ENCODE results near the gene CFD.
A peak's percentile ranks its signal among the peaks of the same experiment; 100 is the strongest.
"Not testable (repeated sequence)": the region's sequence is repeated elsewhere in the genome, so short reads cannot be mapped to it uniquely, and the experiment has no call there.

CFD gene

DNA sequence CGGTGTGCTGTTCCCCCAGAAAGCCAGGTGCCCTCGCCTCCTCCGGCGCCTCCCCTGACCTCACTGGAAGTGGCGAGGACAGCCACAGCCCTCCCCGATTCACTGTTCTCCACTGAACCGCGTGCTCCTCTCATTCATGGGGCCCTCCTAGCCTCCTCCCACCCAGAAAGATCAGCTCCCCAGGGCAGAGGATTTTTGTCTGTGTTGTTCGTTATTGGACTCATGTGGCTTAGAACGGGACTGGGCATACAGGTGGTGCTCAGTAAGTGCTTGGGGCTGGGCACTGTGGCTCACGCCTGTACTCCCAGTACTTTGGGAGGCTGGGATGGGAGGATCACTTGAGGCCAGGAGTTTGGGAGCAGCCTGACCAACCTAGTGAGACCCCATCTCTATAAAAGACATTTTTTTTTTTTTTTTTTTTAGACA, 14.9 kb upstream of the CFD start:
- no peak overlapping the region for H3K4me3 ChIP-seq (ENCODE audit: low read depth, low read length)
- ChIA-PET POLR2A (no interaction called here), CTCF (no interaction called here)
- no peak for TF ChIP-seq CTCF (IDR thresholded peaks at IDR 0.05; ENCODE audit: insufficient read depth, low read length, missing control alignments)
- DNase-seq (ENCODE audit: low read depth, low spot score) = no peak

DNA sequence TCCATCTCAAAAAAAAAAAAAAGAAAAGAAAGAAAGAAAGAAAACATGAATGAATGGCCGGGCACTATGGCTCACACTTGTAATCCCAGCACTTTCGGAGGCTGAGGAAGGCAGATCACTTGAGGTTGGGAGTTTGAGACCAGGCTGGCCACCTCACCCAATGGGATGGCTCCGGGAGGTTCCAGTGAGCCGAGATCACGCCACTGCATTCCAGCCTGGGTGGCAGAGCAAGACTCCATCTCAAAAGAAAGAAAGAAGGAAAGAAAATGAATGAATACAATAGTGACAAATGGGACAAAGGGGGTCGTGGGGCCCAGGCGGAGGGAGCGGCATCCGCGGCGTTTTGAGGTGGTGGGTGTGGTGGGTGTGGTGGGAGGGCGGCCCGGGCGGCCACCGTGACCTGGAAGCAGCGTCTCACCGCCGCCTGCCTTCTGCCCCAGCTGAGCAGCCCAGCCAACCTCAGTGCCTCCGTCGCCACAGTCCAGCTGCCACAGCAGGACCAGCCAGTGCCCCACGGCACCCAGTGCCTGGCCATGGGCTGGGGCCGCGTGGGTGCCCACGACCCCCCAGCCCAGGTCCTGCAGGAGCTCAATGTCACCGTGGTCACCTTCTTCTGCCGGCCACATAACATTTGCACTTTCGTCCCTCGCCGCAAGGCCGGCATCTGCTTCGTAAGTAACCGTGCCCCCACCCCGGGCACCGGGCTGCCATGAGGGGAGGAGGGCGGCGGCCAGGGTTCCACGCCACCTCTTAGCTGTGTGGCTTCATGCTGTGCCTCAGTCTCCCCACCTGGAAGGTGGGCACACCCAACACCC, 13.6 kb upstream of the CFD start:
- H3K4me3 ChIP-seq (ENCODE audit: low read depth, low read length) = no peak overlapping the region
- TF ChIP-seq CTCF (IDR thresholded peaks at IDR 0.05; ENCODE audit: insufficient read depth, low read length, missing control alignments) = no peak
- no peak for DNase-seq (ENCODE audit: low read depth, low spot score)
- CTCF ChIA-PET = interaction anchor here (1.1 kb wide), 1 partner anchor 10 kb away, joined by 3 read pairs; no protein-coding TSS in a partner anchor
- POLR2A ChIA-PET = no interaction called here

DNA sequence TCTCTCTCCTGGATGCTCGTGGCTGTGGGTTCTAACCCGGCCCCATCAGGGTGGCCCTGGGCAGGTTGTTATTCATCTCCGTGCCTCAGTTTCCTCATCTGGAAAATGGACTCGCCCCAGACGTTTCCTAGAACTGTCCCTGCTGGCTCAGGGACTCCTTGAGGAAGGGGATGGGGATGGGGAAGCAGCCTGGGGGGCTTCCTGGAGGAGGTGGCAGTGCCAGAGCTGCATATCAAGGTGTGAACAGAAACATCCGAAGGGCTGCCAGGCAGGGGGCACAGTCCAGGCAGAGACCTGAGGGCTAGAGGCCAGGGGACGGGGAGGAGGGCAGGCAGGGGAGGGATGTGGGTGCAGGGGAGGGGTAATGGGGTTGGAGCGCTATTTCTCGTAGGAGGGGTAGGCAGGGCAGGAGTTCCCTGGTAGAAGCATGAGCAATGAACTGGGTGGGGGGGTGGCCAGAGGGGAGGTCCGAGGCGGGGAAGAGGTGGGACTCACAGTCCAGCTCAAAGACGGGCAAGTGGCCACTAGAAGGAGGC, 11.0 kb upstream of the CFD start:
- ChIA-PET POLR2A (no interaction called here), CTCF (interaction anchor here (3.0 to 3.1 kb wide), 2 partner anchors 10 to 16 kb away, joined by 20 to 27 read pairs; partner anchors contain the start of gene CFD)
- no peak overlapping the region for H3K4me3 ChIP-seq (ENCODE audit: low read depth, low read length)
- no peak for DNase-seq (ENCODE audit: low read depth, low spot score)
- no peak for TF ChIP-seq CTCF (IDR thresholded peaks at IDR 0.05; ENCODE audit: insufficient read depth, low read length, missing control alignments)

- CTCF ChIA-PET = interaction anchor here (1.0 to 3.1 kb wide), 4 partner anchors 9 to 74 kb away, joined by 3 to 27 read pairs (median 12); partner anchors contain the start of gene CFD
- H3K4me3 ChIP-seq (ENCODE audit: low read depth, low read length); POLR2A ChIA-PET; DNase-seq (ENCODE audit: low read depth, low spot score): not testable (repeated sequence)
Measured at GRCh38 chr19:849195-849594, 10.3 kb upstream of the CFD start.

DNA sequence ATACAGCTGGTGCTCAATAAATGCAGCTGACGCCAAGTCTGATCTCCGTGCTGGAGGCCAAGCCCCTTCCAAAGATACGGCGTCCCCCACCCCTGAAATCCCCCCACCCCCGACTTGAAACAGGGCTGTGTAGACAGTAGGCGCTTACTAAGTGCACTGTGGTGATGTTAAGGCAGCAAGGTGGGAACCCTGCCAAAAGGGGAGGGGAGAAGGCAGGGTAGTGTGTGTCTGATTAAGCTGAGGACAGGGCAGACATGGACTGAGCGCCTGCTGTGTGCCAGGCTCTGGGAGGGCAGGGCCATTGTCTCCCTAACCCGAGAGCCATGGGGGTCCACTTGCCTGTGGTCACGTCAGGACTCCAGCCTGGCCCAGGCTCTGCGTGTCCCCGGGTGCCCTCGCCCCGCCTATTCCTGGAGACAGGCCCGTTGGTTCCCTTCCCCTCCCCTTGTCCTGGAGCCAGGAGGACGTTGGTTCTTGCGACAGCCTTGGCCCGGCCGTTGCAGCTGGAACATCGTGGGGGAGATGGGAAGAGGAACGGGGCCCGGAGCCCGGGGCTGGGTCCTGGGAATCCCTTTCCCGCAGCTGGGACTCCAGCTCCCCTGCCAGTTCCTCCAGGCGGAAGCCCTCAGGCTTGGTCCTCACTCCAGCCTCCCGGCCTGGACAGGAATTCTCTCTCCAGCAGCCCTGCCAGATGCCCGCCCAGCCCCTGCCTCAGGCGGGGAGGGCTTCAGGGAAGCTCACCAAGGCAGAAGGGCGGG, 9.1 kb upstream of the CFD start:
- DNase-seq (ENCODE audit: low read depth, low spot score) = peak; percentile 47
- CTCF ChIA-PET = interaction anchor here (0.8 to 3.1 kb wide), 7 partner anchors 8 to 73 kb away, joined by 3 to 27 read pairs (median 4); partner anchors contain the start of gene CFD
- POLR2A ChIA-PET = interaction anchor here (0.8 kb wide), 1 partner anchor 52 kb away, joined by 4 read pairs; no protein-coding TSS in a partner anchor
- TF ChIP-seq CTCF (IDR thresholded peaks at IDR 0.05; ENCODE audit: insufficient read depth, low read length, missing control alignments) = no peak
- H3K4me3 ChIP-seq (ENCODE audit: low read depth, low read length) = no peak overlapping the region; the same call in 1 of the 2 replicates

DNA sequence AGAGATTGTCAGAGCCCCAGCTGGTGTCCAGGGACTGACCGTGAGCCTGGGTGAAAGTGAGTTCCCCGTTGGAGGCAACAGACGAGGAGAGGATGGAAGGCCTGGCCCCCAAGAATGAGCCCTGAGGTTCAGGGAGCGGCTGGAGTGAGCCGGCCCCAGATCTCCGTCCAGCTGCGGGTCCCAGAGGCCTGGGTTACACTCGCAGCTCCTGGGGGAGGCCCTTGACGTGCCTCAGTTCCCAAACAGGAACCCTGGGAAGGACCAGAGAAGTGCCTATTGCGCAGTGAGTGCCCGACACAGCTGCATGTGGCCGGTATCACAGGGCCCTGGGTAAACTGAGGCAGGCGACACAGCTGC, 8.5 kb upstream of the CFD start:
- no peak overlapping the region; the same call in 1 of the 2 replicates for H3K4me3 ChIP-seq (ENCODE audit: low read depth, low read length)
- no peak for TF ChIP-seq CTCF (IDR thresholded peaks at IDR 0.05; ENCODE audit: insufficient read depth, low read length, missing control alignments)
- CTCF ChIA-PET = interaction anchor here (1.4 to 3.1 kb wide), 4 partner anchors 8 to 67 kb away, joined by 3 to 27 read pairs (median 12); partner anchors contain the start of gene CFD
- DNase-seq (ENCODE audit: low read depth, low spot score) = no peak
- POLR2A ChIA-PET = interaction anchor here (0.8 kb wide), 1 partner anchor 53 kb away, joined by 4 read pairs; no protein-coding TSS in a partner anchor
